Glutamatergic neuron (in vitro differentiated cells): ENCODE measurements around the gene FOXN1. TPM values are rescaled to one million over a fixed set of nuclear protein-coding genes. Genes with fewer than 3 reads are reported as not detected.

ENCODE experiments used
- DNase-seq: peaks from one replicate; pipeline ENCODE4 v3.0.0; 2022
- H3K27ac Mint-ChIP-seq: one replicate; pipeline ENCODE4 v1.8.0; 2020; ENCODE audit warnings: mild to moderate bottlenecking, mixed read lengths, inconsistent platforms; ENCODE audit not compliant: unreplicated experiment
- H3K27me3 Mint-ChIP-seq: one replicate; pipeline ENCODE4 v1.8.0; 2020; ENCODE audit warnings: mild to moderate bottlenecking, moderate library complexity, mixed read lengths, inconsistent platforms; ENCODE audit not compliant: unreplicated experiment
- H3K36me3 Mint-ChIP-seq: one replicate; pipeline ENCODE4 v1.8.0; 2020; ENCODE audit warnings: mild to moderate bottlenecking, mixed read lengths, inconsistent platforms; ENCODE audit not compliant: unreplicated experiment
- H3K4me1 Mint-ChIP-seq: one replicate; pipeline ENCODE4 v1.8.0; 2020; ENCODE audit warnings: mild to moderate bottlenecking, low read depth, mixed read lengths, inconsistent platforms; ENCODE audit not compliant: unreplicated experiment
- H3K4me3 Mint-ChIP-seq: one replicate; pipeline ENCODE4 v1.8.0; 2020; ENCODE audit warnings: mild to moderate bottlenecking, mixed read lengths, inconsistent platforms; ENCODE audit not compliant: unreplicated experiment
- H3K9me3 Mint-ChIP-seq: one replicate; pipeline ENCODE4 v1.8.0; 2020; ENCODE audit warnings: mild to moderate bottlenecking, moderate library complexity, mixed read lengths, inconsistent platforms; ENCODE audit not compliant: unreplicated experiment
- total RNA-seq: library from RNA; stranded (reverse); fragmentation: NEBNext Ultra II Directional; extraction: Animal tissue kit (Norgen Biotek cat#: 25700); gene quantifications from one replicate; pipeline ENCODE4 v1.2.1, GENCODE V29; 2021; ENCODE audit not compliant: unreplicated experiment
- TF ChIP-seq, protein P1 (sequence below): fragments of 200-600 bp; sonication (generic); IDR thresholded peaks from one replicate; pipeline ENCODE4 v1.5.0; 2021; ENCODE audit not compliant: partially characterized antibody, unreplicated experiment

Gene FOXN1
- total RNA-seq, 1 donor from 2014 or later, result not detected

DNA sequence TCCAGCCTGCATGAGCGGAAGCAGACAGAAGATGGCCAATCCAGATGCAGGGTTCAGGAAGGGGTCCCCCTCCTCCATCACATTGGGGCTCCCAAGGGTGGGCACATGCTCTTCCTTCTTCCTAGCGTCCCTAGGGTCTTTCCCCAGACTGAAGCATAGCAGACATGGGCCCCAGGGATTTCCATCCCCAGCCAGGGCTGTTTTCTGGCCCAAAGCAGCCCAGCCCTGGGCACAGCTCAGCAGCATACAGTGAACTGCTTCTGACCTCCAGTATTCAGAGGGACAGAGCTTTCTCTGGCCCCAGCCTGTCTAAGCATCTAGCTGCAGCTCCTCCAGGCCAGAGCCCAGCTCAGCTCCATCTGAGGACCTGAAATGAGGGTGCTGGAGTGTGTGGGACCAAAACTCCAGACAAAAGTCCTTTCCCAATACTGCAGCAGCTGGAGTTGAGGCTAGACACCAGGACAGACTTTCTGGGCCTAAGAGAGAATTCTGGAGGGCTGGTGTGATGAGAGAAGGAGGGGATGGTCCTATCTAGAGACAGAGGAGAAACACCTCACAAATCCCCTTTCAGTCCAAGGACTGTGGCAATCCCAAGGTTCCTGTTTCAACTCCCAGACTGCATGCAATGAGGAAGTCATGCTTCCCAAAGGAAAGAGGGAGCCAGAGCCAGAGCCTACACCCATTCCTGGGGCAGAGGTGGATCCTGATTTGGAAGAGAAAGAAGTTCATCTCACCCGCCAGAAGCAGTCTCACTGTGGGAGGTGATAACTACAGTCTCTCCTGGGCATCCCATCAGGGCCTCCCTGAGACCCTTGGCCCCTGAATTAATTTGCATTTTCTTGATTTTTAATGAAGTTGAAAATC lies 4.5 kb upstream of the FOXN1 start:
- DNase-seq, result no peak
- Mint-ChIP-seq H3K27me3 (peaks cover 5% of the 10 kb centered on the region), H3K4me3 (no peak overlapping the region), H3K27ac (no peak overlapping the region), H3K4me1 (peaks cover 24% of the 10 kb centered on the region), H3K36me3 (no peaks in the 10 kb centered on the region), H3K9me3 (peaks cover 2% of the 10 kb centered on the region)
- TF ChIP-seq, protein P1, sequence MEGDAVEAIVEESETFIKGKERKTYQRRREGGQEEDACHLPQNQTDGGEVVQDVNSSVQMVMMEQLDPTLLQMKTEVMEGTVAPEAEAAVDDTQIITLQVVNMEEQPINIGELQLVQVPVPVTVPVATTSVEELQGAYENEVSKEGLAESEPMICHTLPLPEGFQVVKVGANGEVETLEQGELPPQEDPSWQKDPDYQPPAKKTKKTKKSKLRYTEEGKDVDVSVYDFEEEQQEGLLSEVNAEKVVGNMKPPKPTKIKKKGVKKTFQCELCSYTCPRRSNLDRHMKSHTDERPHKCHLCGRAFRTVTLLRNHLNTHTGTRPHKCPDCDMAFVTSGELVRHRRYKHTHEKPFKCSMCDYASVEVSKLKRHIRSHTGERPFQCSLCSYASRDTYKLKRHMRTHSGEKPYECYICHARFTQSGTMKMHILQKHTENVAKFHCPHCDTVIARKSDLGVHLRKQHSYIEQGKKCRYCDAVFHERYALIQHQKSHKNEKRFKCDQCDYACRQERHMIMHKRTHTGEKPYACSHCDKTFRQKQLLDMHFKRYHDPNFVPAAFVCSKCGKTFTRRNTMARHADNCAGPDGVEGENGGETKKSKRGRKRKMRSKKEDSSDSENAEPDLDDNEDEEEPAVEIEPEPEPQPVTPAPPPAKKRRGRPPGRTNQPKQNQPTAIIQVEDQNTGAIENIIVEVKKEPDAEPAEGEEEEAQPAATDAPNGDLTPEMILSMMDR, result no peak

DNA sequence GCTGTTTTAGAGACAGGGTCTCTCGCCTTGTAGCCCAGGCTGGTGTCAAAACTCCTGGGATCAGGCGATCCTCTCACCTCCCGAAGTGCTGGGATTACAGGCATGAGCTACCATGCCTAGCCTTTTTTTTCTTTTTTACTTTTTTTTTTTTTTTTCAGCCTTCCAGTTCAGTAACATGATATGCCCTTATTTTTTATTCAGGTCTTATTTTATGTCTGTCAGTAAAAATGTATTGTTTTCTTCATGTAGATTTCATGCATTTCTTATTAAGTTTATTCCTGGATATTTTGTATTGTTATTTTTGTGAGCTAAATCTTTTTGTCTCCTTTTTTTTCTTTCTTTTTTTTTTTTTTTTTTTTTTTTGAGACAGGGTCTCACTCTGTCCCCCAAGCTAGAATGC lies 2.7 kb upstream of the FOXN1 start:
- H3K27me3 Mint-ChIP-seq, result peaks cover 3% of the 10 kb centered on the region
- no peaks in the 10 kb centered on the region for H3K36me3 Mint-ChIP-seq
- H3K27ac Mint-ChIP-seq, result no peak overlapping the region
- H3K9me3 Mint-ChIP-seq, result peaks cover 2% of the 10 kb centered on the region
- no peak overlapping the region for H3K4me3 Mint-ChIP-seq
- DNase-seq, result no peak
- TF ChIP-seq, protein P1, result no peak
- H3K4me1 Mint-ChIP-seq, result peaks cover 27% of the 10 kb centered on the region

DNA sequence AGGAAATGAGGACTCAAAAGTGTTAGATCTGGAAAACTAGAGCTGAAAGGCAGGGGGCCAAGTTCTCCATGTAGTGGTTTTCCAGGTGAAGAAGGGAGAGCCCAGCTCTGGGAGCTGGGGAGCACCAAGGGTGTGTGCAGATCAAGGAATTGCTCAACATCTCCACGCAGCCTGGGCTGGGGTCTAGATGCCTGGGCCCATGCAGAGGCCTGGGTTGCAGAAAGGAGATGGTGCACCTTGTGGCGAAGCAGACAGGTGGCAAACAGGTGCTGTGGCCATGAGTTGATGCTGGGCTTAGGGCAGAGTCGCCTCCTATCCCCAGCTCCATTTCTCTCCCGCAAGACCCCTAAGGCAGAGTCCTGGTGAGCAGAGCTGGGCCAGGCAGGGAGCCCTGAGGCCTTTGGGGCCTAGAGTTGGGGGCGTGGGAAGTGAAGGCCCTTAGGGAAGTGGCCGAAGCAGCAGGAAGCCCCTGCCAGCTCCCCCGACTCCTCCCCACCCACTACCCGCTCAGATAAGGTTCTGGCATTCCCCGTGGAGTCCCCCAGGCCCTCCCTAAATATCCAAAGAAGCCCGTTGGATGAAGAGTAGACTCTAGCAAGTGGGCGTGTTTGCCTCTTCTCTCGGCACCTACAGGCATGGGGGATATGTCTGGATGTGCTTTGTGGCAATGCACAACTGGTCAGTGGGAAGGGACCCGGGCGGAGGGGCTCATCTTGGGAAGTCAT lies 777 bp downstream of the FOXN1 start:
- Mint-ChIP-seq H3K4me3 (no peak overlapping the region), H3K27ac (no peak overlapping the region), H3K27me3 (peaks cover 8% of the 10 kb centered on the region), H3K9me3 (peaks cover 2% of the 10 kb centered on the region), H3K36me3 (peaks cover 5% of the 10 kb centered on the region), H3K4me1 (peaks cover 21% of the 10 kb centered on the region)
- no peak for DNase-seq
- TF ChIP-seq, protein P1, result no peak

DNA sequence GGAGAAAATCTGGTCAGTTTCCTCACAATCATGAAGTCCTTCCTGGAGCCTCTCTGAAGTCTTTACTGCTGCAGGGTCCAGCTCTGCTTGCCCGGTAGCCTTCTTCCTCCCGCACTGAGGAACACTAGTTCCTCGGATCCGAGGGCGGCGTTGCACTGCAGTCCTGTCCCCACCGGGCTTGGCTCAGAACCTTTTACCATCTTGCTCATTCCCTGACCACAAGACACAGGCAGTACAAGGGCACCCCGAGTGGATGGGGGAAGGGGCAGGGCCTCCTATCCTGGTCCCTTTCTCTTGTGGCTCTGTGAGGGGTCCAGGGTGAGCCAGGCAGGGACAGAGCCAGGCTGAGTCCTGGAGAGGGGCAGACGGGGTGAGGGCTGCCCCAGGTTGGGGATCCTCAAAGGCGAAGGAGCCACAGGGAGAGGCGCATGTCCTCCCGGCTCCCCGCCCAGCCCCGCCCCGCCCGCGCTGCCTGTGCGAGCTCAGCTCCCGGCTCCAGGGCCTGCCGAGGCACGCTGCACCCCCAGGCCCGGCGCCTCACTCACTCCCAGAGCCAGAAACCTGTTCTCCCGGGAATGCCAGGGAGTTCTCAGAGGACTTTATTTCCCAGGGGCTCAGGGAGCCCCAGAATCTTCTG lies 1.5 kb downstream of the FOXN1 start:
- TF ChIP-seq, protein P1, result no peak
- Mint-ChIP-seq H3K9me3 (peaks cover 2% of the 10 kb centered on the region), H3K27ac (no peak overlapping the region), H3K4me1 (peaks cover 21% of the 10 kb centered on the region), H3K27me3 (peaks cover 9% of the 10 kb centered on the region), H3K36me3 (peaks cover 5% of the 10 kb centered on the region), H3K4me3 (no peak overlapping the region)
- DNase-seq, result no peak
